ENCODE data around the gene MRPS25.

The MRPS25 gene

GRCh38 chr3:15081960-15082664 is 17.0 kb upstream of the MRPS25 start:
- DNase-seq = no peak

- no peak for DNase-seq
Observed at GRCh38 chr3:15079091-15079490, 14.0 kb upstream of the MRPS25 start.

- no peak for DNase-seq
Observed at GRCh38 chr3:15074500-15074899, 9.4 kb upstream of the MRPS25 start.

- DNase-seq = no peak
Observed at GRCh38 chr3:15071699-15072098, 6.6 kb upstream of the MRPS25 start.

- DNase-seq = no peak
Observed at GRCh38 chr3:15069441-15069840, 4.3 kb upstream of the MRPS25 start.

- DNase-seq = no peak
Observed at GRCh38 chr3:15066467-15066866, 1.4 kb upstream of the MRPS25 start.

GRCh38 chr3:15065550-15066007 is 464 bp upstream of the MRPS25 start:
- no peak for DNase-seq

GRCh38 chr3:15064299-15064834 is 748 bp downstream of the MRPS25 start:
- peak; percentile 17 to 21 for DNase-seq

- DNase-seq = no peak
Observed at GRCh38 chr3:15063656-15064286, 1.3 kb downstream of the MRPS25 start.

GRCh38 chr3:15063238-15063637 is 1.9 kb downstream of the MRPS25 start:
- no peak for DNase-seq

GRCh38 chr3:15060029-15060428 is 5.1 kb downstream of the MRPS25 start:
- no peak for DNase-seq

GRCh38 chr3:15056676-15057404 is 8.3 kb downstream of the MRPS25 start:
- no peak for DNase-seq

GRCh38 chr3:15055019-15055557 is 10.0 kb downstream of the MRPS25 start:
- DNase-seq = peak; percentile 32 to 46

GRCh38 chr3:15053541-15053940 is 11.6 kb downstream of the MRPS25 start:
- DNase-seq = no peak

GRCh38 chr3:15052335-15053242 is 12.5 kb downstream of the MRPS25 start:
- DNase-seq = no peak

GRCh38 chr3:15051531-15051930 is 13.6 kb downstream of the MRPS25 start:
- peak; percentile 14 to 22 for DNase-seq

GRCh38 chr3:15050405-15051092 is 14.6 kb downstream of the MRPS25 start:
- no peak for DNase-seq

GRCh38 chr3:15049584-15049983 is 15.5 kb downstream of the MRPS25 start:
- no peak for DNase-seq

- DNase-seq = no peak
Observed at GRCh38 chr3:15045667-15046066, 19.4 kb downstream of the MRPS25 start.

GRCh38 chr3:15044326-15044725 is 20.8 kb downstream of the MRPS25 start:
- no peak for DNase-seq

- no peak for DNase-seq
Observed at GRCh38 chr3:15043408-15044171, 21.5 kb downstream of the MRPS25 start.
